NCI-H146 treated with DMSO at 0.1 percent for 48 hours (cell line): ENCODE measurements around the gene PSMC1.
"Not testable (repeated sequence)": the region's sequence is repeated elsewhere in the genome, so short reads cannot be mapped to it uniquely, and the experiment has no call there.

Source experiments
- DNase-seq: peaks from one replicate; lab custom pipeline; 2025; ENCODE audit not compliant: unreplicated experiment; lab: John Stamatoyannopoulos, UW

Gene PSMC1

DNA sequence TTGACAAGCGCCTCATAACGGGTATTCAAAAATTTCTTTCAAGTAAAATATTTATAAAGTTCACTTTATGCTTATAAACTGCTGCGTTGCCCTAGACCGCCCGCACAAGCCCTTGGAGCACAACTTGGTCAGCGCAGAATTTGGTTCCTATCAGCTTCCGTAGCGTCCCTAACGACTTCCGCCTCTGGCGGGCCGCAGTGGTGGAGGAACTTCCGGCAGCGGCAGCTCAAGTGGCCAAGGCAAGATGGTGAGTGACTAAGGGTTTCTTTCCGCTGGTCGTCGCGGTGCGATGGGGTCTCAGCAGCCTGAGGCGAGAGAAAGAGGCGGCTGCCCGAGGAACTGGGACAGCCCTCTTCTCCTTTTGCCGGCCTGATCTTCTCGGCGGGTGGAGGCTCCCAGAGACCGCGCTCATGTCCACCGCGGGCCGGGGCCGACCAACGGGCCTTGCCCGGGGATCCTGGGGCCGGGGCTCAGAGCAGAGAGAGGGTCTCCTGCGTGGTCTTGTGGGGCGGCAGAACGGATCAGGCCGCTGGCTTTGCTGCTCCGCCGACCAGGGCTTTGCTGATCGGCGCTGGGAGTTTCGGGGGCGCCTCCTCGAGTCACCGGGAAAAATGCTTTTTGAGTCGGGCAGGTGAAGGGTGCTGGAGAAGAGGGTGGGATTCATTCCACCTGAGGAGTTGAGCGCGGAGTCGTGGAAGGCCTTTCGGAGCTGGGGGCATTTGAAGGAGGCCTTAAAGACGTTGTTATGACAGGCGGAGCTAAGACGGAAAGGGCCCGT lies at the start of gene PSMC1:
Gene PSMC1 (plus strand): TSS at position 200 of the 778 bp plus-strand sequence. CDS start 45 bp downstream, at position 245.
- DNase-seq: peak; percentile 83

DNA sequence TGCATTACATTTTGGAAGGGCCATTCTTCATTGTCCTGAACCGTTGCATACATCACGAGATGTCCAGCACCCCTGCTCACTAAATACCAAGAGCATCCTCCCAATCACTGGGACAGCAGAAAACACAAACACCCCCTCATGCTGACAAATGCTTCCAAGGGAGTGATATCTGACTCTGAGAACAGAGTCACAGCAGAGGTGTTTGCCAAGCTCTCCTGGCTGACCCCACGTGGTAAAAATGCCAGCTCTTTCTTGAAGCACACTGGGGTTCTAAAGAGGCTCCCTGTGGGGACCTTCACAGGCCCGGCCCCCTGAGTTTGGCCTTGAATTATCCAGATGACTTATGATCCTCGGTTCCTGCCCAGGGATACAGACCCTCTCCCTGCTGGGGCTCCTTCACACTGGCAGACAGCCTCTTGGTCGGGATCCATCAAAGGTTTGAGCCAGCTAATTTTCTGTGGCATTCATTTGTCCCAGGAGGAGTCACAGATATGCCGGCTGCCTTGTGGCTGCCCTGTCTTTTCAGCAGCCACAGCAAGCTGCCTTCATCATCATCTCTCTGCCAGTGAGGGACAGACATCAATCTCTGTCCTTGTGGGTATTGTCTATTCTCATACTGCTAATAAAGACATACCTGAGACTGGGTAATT lies 43.1 kb upstream of the PSMC1 start:
- DNase-seq: no peak

DNA sequence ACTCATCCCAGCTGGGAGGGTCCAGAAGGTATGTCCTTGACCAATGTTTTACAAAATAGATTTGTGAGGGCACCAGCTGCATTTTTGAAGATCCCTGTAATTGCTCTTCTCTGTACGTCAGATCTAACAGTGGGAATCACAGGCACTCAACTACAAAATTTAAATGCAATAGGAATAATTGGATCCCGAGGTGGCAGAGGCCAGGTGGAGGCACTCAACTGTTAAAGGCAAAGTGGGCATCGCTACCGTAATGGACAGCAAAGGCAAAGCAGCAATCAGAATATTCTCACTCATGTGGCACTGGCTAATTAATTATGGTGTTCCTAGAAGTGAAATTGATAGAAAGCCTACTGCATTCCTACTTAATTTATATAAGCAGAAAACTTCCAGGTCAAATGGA lies 27.9 kb upstream of the PSMC1 start:
- DNase-seq: no peak

DNA sequence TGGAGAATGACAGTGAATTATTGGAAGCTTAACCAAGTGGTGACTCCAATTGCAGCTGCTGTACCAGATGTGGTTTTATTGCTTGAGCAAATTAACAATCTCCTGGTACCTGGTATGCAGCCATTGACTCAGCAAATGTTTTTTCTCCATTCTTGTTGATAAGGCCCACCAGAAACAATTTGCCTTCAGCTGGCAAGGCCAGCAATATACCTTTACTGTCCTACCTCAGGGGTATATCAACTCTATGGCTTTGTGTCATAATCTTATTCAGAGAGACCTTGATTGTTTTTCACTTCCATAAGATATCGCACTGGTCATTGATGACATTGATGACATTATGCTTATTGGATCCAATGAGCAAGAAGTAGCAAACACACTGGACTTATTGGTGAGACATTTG lies 26.4 kb upstream of the PSMC1 start:
- DNase-seq: not testable (repeated sequence)

DNA sequence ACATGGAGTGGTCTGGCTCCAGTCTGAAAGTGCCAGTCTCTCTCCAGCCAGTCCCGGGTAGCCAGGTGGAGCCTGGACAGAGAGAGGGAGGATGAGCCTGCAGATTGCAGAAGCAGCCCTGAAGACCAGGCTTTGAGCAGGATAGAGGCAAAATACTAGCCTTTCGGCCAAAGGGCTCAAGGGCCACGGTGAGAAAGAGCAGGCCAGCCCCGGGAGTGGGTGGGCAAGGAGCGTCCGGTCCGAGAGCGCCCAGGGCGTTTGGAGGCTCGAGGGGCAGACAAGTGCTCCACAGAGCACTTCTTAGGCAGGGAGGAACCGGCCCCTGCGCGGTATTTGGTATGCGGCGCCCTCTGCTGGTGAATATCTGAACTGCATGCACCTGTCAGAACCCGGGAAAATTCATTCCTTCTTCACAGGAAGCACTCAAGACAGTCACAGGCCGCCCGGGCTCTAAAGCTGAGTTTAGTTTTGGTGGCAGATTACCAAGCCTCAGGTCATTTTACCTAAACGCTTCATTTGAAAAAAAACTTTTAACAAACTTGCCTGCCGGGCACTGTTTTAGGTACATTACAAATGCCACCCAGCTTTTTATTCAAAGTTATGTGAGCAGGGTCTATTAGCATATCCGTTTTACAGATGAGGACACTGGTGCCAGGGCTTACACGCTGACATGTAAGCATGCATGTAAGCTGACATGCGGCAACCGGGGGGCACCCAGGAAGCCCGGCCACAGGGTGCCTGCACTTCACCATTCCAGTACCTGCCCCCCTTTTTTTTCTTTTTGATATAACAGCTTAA lies 21.0 kb upstream of the PSMC1 start:
- peak; percentile 80 for DNase-seq

DNA sequence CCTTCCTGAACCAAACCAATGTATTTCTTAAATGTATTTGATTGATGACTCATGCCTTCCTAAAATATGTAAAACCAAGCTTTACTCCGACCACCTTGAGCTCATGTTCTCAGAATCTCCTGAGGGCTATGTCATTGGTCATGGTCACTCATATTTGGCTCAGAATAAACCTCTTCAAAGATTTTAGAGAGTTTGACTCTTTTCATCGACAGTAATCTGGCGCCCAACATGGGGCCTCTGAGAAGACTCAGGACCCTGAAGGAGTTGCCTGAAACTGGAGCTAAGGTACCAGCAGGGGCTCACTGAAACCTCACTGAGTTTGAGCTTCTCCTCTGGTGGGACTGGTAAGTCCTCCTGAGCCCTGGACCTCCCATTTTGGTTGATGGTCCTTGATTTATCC lies 17.2 kb upstream of the PSMC1 start:
- no peak for DNase-seq

DNA sequence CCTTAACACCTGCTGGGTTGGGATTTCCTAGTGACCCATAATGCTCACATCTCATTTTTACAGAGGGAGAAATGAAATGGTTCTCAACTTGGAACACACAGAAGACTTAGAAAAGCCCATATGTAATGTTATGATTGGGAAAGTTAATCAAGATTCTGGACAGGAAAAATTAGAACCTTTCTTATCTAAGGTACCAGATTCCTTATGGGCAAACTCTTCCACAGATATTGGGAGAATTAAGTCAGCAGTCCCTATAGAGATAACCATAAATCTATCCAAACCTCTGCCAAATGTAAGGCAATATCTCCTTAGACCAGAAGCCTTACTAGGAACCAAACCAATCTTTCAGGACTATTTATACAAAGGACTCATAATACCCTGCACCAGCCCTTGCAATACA lies 13.9 kb upstream of the PSMC1 start:
- no peak for DNase-seq

DNA sequence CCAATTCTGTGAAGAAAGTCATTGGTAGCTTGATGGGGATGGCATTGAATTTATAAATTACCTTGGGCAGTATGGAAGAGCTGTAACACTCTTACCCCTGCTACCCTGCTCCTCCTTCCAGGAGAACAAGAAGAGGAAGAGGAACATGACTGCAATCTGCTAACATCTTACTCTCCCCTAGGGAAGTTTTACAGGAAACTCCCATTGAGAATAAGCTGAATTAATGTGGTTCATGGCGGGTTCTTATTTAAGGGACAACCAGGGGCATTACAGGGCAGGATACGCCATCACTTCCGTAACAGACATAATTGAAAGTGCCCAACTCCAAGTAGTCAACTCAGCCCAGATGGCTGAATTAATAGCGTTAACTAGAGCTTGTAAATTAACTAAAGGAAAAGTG lies 9.4 kb upstream of the PSMC1 start:
- no peak for DNase-seq

DNA sequence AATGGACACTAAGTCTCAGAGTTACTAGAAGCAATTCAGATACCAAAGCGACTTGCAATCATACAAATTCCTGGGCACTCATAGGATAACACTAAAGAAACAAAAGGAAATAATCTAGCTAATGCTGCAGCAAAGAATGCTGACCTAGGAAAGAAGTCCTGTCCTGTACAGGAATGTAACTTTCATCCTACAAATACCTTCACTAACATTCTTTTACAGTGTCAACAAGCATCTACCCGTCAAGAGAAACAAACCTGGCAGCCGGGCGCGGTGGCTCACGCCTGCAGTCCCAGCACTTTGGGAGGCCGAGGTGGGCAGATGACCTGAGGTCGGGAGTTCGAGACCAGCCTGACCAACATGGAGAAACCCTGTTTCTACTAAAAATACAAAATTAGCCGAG lies 8.9 kb upstream of the PSMC1 start:
- not testable (repeated sequence) for DNase-seq

DNA sequence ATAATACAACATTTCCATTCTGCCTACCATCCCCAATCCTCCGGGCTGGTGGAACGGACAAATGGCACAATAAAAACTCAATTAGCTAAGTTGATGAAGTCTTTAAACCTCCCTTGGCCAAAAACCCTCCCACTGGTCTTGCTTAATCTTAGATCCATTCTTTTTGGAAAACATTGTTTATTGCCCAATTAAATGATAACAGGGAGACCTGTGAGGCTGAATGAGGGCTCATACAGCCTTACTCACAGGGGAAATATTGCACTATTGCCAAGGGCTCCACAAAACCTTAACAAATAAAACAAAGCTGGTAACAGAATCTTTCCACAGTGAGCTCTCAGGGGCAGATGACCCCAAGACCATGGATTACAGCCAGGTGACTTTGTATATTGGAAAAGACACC lies 7.8 kb upstream of the PSMC1 start:
- no peak for DNase-seq

DNA sequence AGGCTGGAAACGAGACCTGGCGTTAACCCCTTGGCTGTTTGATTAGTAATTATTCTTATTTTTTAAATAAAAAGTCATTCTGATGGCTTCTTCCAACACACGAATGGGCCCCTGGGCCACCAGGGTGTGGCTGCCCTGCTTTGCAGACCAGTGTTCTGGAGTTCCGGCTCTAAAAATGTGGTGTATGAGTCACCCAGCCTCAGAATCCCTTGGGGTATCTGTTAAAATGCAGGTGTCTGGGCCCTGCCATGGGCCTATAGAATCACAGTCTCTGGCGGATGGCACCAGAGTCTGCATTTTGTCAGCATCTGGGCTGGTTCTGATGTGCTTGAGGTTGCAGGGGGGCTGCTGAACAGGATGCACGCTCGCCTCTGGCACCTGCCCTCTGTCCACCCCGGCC lies 2.5 kb upstream of the PSMC1 start:
- DNase-seq: no peak

DNA sequence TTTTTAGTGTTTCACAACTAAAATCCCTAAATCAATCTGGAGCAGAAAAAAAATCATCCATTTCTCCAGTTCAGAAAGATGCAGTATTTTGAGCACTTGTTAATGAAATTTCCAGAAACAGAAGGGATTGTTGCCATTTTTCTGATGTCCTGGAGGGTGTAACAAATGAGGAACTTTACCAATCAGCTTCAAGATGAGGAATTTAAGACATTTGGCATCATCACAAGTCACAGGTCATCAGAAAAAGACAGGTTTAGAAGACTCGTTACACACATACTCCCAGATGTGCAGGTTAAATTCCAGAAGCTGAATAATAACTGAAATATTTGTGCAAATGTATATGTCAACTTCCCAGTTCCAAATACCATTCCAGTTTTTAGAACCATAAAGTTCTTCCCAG lies 482 bp upstream of the PSMC1 start:
- DNase-seq: no peak

DNA sequence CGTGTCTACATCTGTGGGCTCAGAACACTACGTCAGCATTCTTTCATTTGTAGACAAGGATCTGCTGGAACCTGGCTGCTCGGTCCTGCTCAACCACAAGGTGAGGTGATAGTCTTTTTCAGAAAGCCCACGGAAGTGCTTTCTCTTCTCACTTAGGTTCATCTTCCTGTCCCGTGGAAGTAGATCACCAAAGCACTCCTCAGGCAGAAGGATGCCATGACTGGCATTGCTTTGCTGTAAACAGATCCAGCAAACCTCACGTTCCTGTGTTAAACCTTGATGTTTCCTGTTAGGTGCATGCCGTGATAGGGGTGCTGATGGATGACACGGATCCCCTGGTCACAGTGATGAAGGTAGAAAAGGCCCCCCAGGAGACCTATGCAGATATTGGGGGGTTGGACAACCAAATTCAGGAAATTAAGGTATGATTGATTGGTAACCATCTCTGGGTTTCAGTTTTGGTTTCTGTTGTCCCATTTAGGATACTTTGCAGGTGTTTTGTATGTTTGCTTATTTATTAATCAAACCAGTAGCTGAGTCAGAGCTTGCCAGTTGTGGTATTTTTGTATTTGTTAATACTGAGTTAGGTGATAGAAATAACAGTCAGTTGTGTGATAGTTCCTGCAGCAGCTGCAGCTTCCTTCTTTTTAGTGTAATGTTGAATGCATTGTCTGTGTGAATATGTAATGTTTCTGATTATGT lies 7.5 kb downstream of the PSMC1 start:
- no peak for DNase-seq

DNA sequence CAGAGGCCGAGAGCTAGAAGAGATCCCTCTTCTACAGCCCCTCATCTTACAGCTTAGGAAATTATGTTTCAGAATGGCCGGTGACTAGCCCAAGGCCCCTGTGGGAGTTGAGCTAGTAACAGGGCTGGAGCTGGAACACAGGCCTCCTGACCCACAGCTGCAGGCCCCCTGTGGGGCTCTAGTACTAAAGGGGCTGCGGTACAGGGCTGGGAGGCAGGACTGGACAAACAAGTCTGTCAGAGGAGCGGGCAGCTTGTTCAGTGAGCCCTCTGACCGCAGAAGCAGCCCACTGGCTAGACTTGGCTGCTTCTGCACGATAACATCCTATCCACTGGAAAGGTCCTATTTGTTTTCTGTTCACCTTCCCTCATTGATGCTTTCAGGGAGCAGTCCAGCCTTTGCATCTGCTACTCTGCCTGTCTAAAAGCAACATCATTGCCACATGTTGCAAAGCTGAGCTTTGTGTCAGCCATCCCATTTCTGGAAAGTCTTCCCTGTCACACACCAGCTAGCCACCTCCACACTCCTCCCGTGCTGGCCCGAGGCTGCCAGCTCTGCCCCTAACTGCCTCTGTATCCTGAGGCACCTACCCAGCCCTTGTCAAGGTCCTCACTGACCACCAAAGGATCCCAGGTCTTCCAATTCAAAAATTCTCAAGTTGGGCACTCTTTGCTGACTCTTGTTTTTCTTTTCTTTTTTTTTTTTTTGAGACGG lies 10.2 kb downstream of the PSMC1 start:
- DNase-seq: no peak

DNA sequence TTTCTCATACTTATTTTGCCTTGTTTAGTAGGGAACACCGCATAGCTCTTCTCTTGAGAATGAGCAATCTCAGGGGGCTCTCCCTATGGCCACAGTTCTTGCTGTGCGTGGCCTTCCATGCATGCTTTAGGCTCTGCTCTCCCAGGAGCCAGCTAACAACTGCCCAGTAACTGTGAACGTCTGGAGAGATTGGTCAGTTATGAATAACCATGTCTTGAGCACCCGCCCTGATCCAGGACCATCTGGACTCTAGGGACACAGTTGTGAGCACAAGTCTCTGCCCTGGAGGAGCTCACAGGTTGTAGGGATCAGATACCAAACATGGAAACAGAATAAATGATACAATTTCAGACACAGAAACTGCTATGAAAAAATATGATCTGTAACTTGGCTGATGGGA lies 12.1 kb downstream of the PSMC1 start:
- DNase-seq: no peak

DNA sequence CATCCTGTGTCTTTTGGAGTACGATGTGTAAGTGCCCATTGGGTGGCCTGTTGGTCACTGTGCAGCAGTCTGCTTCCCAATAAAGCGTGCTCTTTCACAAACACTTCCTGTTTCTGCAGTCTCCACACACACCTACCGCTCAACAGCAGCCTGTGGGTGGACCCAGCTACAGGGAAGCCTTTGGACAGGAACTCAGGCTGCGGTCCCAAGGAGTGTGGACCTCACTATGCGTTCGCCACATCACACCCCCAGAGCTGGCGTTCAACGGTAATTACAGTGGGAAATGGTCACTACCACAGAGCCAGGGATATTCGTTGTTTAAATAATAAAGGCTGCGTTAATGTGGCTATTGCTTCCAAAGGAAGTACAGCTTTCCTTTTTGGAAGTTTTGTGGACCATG lies 16.2 kb downstream of the PSMC1 start:
- DNase-seq: no peak

DNA sequence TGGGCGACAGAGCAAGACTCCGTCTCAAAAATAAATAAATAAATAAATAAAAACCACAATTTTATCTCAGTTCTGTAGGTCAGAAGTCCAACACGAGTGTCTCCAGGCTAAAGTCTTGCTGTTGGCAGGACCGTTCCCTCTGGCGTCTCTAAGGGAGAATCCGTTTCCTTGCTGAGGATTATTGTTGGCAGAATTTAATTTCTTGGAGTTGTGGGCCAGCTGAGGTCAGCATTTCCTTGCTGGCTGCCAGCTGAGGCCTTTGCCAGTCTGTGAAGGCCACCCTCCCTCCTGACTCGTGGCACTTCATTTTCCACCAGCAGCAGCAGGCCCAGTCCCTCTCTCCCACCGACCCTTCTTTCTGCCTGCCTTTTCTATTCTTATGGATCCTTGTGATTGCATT lies 17.2 kb downstream of the PSMC1 start:
- no peak for DNase-seq

DNA sequence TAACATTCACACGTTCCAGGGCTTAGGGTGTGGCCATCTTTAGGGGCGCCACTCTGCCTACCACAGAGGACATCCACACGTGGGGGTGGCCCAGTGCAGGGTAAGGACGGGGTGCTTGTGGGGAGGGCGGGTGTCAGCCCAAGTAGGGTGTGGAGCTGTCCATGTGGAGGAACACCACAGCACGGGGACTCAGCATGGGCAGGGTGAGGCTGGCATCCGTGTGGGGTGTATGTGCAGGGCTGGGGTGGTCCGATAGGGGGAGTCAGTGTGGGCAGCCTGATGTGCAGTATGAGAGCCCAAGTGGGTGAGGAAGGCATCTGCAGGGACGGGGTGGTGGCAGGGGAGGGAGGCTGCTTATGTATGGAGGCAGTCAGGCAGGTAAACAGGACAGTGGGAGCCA lies 17.7 kb downstream of the PSMC1 start:
- DNase-seq: no peak

DNA sequence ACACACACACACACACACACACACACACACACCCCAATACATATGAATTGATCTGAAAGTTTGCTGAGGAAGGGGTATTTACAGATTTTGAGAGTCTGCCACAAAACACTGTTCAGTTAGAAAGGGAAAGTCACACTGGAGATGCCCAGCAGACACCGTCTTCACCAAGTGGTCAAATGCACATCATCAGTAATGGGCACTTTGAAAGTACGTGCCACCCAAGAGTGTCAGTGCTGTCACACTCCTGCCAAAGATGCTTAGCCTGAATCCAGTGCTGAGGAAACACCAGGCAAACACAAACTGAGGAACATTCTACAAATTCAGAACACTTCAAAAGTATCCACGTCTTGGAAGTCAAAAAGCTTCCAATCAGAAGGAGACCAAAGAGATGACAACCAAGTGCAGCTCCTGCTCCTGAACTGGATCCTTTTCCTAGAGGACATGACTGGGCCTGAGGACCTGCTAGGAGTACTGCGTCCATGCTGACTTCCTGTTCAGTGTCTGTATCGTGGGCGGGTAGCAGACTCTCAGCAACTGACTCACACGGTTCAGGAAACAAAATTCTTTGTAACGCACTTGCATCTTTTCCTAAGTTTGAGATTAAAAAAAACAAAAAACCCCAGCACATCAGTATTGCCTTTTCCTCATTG lies 18.6 kb downstream of the PSMC1 start:
- no peak for DNase-seq

DNA sequence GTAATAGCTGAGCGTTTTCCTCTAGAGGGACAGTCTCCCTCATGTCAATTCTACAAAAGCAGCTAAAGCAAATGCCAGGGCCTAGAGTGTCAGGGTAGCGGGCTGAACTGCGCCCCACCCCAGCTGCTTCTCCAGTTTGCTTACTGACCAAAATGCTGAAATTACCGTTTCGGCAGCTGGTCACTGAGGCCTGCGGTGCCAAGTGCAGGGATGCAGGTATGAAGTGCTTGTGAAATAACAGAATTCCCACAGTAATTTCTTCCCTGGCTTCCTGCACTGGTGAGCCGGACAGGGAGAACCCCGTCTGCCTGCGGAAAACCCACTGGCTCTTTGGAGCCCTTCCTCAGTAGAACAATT lies 19.1 kb downstream of the PSMC1 start:
- DNase-seq: no peak
